Activated CD8-positive, alpha-beta memory T cell treated with anti-CD3 and anti-CD28 coated beads for 36 hours (primary cell): Measurements from ENCODE around the gene CHM. TPM values are rescaled to one million over a fixed set of nuclear protein-coding genes. Genes with fewer than 3 reads are reported as not detected.
"Not testable (repeated sequence)": the region's sequence is repeated elsewhere in the genome, so short reads cannot be mapped to it uniquely, and the experiment has no call there.

Experiments
- CTCF ChIA-PET: fragments of 350-600 bp; sonication (Branson Sonifier 250); formaldehyde crosslinking; loops from one replicate; lab custom pipeline; 2021; ENCODE audit warnings: antibody characterized with exemption; lab: Charles Lee
- POLR2A ChIA-PET: fragments of 350-600 bp; sonication (Branson Sonifier 250); formaldehyde crosslinking; loops from one replicate; lab custom pipeline; 2021; ENCODE audit warnings: antibody characterized with exemption; lab: Charles Lee
- total RNA-seq, 2 experiments: library from RNA; stranded (reverse); gene quantifications; one replicate each; pipeline ENCODE4 v1.2.3, GENCODE V29; 2021

CHM gene
- total RNA-seq, 2 experiments from 2014 or later = 12.0 to 15.2 TPM

DNA sequence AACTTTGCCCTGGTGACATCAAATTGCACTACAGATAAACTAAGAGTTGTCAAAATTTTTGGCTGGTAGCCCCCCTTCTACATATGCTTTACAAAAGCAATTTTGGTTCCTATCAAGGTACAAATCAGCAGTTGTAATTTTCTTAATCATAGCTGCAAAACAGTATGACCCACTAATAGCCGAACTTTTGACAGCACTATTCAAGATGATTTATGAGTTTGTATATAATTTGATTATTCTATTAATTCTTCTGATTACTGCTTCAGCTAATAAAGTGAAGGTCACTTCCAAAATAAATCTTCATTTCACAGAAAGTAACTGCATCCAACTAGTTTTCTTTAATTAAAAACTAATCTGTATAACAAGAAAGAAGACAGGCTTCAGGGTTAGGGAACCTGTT lies 119.6 kb downstream of the CHM start:
- CTCF ChIA-PET = no interaction called here
- POLR2A ChIA-PET = no interaction called here

DNA sequence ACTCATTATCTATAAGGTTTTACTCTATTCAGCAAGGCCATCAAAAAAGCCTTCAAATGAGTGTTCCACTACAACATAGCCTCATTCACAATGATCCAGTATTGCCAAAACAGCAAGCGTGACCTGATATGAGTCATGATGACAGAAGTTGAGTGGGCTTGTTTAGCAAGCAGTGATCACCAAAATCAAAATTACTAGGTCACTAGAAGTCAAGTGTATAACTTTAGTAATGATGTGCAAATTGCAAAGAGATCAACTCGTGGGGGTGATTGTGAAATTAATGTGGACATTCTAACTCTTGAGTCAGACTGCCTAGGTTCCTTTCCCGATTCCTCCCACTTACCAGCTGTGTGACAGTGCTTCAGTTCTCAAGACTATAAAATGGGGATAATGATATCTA lies 124.5 kb downstream of the CHM start:
- ChIA-PET CTCF (no interaction called here), POLR2A (no interaction called here)

DNA sequence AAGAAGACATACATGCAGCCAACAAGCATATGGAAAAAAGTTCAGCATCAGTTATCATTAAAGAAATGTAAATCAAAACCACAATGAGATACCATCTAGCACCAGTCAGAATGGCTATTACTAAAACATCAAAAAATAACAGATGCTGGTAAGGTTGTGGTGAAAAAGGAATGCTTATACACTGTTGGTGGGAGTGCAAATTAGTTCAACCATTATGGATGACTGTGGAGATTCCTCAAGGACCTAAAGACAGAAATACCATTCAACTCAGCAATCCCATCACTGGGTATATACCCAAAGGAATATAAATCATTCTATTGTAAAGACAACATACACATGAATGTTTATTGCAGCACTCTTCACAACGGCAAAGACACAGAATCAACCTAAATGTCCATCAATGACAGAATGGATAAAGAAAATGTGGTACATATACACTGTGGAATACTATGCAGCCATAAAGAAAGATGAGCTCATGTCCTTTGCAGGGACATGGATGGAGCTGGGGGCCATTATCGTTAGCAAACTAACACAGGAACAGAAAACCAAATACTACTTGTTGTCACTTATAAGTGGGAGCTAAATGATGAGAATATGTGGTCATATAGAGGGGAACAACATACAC lies 130.6 kb downstream of the CHM start:
- CTCF ChIA-PET, POLR2A ChIA-PET: not testable (repeated sequence)

DNA sequence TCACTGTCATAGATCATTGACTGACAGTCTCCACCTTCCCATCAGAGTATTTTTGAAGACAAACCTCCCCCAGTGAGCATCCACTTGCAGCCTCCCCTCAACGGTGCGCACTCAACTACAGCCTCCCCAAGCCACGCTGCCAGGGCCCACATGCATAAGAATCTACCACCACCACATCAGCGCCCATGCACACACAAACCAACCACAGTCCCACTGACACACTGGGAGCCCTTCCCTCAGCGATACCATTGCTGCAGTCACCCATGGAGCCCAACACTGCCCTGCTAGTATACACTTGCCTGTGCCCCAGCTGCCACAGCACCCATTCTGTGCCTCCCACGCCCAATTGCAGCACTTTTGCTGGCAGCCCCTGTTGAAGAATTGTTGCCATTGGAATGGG lies 132.9 kb downstream of the CHM start:
- CTCF ChIA-PET = no interaction called here

DNA sequence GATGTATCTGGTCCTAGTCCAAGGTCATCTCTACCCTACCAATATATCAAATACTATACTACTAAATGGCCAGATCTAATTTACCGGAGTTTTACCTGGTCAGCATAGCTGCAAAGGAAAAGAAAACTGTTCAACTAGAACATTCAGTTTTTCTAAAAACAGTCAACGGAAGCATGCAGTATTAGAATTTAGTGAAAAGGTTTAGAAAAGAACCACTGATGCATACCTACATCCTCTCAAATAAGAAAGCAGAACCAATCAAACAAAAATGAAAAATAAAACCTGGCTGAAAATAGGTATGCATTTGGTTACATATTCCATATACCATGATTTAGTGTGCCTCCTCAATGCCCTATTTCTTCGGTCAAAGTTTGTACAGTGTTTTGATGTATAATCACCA lies 140.0 kb downstream of the CHM start:
- POLR2A ChIA-PET = no interaction called here

More for the DNA sequence above, 132.9 kb downstream of the CHM start:
- POLR2A ChIA-PET = no interaction called here

DNA sequence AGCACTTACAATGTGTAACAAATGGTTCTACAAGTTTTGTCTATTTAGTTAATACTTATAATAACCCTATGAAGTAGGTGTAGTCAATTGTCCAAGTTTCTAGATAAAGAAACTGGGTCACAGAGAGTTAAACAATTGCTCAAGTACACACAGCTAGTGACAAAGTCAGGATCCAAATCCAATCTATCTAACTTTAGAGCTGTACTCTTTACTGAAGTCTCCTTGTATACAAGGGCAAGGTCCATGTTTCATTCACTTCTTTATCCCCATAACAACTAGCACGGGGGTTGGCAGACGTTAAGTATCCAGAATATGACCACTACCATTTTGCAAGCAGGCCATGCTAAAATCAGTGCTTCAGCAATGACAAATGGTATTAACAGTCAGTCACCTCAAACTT lies 141.0 kb downstream of the CHM start:
- ChIA-PET POLR2A (no interaction called here), CTCF (no interaction called here)

More for the DNA sequence above, 140.0 kb downstream of the CHM start:
- CTCF ChIA-PET = no interaction called here

DNA sequence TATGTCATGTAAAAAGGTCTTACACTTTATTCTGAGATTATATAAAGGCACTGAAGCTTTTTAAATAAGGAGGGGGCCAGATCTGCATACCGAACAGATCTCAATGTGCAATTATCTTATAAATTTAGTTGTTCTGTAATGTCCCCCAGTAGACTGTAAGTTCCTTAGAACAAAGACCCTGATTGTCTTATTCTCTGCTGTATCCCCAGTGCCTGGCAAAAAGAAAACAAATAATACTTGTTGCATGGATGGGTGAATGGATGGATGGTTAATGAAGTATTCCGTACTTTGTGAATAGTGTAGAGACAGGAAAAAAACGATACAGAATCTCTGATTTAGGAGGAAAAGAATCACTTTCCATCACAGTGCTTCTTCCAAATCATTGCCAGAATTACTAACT lies 141.5 kb downstream of the CHM start:
- ChIA-PET POLR2A (no interaction called here), CTCF (no interaction called here)

DNA sequence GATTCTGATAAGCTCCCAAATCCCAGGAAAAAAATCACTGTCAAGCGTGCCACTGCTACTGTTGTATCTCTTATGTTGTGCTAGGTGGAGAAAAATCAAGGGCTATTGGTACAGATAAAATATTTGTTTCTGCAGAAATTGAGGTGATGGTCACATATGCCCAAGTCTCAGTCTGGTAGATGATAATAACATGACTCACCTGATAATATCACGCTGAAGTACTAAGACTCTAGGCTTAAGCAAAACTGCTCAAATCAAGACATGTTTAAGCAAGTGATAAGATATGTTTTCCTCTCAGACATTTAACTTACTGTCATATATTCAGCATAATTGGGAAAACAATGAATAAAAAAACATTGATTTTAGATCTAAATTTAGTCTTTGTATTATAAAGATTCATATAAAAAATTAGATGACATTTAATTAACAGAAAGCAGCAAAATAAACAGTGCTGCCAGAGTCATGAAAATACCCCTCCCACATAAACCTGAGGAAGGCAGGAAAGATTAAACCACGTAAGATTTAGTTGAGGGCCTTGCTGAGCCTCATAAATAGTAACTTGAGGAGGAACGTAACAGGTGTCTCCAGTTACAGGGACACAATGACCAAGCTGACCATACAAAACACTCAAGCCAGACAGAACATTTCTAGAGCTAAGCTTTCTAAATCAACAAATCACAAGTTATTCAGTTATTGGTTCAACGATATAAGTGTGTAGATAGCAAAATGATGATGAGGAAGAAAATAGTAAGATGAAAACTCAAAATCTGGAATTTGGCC lies 143.5 kb downstream of the CHM start:
- ChIA-PET CTCF (no interaction called here), POLR2A (no interaction called here)

DNA sequence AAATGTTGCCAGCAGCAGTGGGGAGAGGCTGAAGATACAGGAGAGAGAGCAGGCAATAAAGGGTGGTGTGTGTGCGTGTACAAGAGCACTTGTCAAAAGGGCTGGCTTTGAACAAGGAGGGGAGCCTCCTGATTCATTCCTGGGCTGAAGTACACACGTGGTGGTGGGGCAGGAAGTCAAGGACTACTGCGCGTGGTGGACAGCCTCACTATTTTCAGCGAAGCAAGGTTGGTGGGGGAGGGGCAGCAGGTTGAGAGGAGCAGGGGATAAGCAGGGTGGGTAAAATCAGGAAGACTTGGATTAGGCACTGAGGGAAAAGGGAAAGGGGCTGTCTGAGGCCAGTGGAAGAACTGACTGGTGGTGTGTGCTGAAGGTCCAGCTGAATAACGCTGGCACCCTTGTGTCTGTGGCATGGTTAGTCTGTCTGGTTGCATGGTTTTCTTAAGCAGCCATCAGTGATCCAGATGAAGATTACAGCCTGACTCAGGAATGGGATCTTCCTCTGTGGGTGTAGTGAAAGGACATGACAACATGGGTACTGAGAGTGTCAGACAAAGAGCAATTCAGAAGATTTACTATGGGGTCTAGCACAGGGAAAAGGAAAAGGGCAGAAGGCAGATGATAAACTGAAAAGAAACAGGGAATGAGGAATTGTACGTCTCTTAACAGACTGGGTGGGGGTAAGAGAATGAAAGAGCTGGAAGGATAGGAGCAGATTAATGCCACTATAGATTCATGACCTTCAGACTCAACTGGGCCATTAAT lies 149.8 kb downstream of the CHM start:
- ChIA-PET POLR2A (no interaction called here), CTCF (no interaction called here)

DNA sequence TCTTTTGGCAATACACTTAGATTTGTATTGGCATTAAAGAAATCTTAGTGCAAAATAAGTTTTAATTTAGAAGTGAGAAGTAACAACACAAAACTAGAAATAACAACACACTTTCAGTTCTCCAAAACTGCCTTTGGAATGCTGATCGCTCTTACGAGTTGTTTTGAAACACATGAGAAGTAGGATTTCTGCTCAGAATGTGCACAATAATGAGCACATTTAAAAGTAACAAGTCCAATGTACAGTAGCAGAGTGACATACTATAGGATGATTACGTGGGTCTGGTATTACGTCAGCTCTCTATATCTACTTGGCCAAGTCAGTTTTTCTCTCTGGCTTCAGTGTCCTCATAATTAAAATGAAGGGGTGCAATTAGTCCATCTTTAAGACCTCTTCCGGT lies 164.8 kb downstream of the CHM start:
- POLR2A ChIA-PET = no interaction called here

DNA sequence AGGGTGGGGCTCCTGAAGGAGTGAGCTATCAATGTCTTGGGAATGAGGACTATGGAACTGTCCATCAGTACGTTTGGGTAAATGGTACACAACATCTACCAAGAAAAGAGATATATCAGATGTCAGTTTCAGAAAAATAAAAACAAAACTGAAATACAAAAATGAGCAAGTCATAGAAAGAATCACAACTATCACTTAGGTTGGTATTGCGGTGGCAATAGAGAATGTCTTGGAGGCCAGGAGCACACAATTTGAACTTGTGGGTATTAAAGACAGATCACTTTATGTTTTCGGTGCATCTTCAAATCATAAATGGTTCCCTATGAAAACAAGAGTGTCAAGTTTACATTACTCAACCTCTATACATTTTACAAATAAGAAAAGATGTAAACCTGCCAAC lies 176.8 kb downstream of the CHM start:
- CTCF ChIA-PET = no interaction called here
- POLR2A ChIA-PET = no interaction called here

More for the DNA sequence above, 164.8 kb downstream of the CHM start:
- CTCF ChIA-PET = no interaction called here

DNA sequence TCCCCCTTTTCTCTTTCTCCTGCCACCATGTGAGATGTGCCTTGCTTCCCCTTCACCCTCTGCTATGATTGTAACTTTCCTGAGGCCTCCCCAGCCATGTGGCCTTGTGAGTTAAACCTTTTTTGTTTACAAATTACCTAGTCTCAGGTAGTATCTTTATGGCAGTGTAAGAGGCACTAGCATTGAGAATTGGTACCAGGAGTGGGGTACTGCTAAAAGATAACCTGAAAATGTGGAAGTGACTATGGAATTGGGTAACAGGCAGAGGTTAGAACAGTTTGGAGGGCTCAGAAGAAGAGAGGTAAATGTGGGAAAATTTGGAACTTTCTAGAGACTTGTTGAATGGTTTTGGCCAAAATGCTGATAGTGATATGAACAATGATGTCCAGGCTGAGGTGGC lies 182.0 kb downstream of the CHM start:
- POLR2A ChIA-PET = no interaction called here

DNA sequence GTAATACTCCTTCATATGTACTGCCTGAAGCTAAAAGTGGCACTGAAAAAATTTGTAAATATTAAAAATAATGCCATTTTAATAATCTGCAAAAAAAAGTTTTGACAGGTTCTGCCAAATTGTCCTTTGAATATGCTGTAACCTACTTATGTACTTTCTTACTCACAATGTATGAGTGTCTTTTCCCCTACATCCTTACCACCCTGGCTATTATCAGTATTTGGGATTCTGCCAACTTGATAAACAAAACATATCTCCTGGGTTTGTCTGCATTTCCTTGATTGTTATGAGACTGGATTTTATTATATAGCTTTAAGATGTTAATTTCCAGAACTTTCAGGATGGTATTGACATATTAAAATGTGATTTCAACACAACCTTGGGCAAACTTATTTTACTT lies 187.9 kb downstream of the CHM start:
- CTCF ChIA-PET = interaction anchor here (0.7 kb wide), 1 partner anchor 108 kb away, joined by 4 read pairs; no protein-coding TSS in a partner anchor

More for the DNA sequence above, 182.0 kb downstream of the CHM start:
- CTCF ChIA-PET = no interaction called here

DNA sequence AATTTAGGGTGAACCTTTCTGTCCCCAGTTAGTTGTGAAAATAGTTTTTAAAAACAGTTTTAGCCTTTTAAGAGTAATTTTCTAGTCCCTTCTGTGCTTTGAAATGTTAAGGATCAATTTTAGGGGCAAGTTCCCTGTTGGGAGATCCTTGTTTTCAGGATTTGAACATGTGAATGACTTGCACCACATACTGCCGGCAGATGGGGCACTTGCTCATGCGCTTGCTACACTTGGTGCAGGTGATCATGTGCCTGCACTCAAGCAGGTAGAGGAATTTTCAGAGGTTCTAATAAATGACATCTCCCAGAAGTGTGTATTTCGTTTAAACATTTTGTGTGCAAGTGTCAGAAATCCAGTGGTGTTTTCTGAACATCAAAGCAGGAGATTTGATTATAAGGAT lies 195.9 kb downstream of the CHM start:
- ChIA-PET POLR2A (no interaction called here), CTCF (no interaction called here)

More for the DNA sequence above, 187.9 kb downstream of the CHM start:
- POLR2A ChIA-PET = no interaction called here

DNA sequence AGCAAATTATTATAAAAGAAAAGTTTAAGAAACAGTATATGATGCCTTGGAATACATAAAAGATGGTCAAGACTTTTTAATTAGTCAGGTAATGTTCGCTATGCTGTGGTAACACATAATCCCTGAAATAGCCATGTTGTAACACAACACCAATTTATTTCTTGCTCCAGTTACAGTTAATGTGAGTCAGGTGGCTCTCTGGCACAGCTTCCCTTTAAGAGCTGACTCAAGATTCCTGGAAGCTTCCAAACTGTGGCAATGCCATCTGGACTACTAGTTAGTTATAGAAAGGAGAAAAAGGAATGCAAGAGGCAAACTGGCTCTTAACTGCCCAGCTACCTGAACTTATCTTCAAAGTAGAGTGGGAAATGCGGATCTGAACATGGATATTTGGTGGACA lies 210.5 kb downstream of the CHM start:
- CTCF ChIA-PET = no interaction called here
- POLR2A ChIA-PET = no interaction called here

DNA sequence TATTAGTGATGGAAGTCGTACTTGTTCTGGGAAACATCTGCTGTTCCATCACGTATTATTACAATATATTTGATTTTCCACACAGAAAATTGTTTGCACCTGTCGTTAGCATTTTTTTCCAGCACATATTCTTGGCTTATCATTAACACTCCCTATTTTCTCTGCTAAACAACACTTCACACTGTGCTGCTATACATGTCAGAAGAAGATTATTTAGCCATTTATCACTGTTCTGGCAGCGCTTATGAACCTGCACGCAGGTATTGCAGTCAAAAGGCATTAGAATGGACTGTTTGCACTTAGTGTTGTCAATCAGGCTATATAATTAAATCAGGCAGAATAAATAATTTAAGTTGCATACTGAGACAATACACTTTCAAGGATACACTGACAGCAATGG lies 218.6 kb downstream of the CHM start:
- CTCF ChIA-PET = no interaction called here

DNA sequence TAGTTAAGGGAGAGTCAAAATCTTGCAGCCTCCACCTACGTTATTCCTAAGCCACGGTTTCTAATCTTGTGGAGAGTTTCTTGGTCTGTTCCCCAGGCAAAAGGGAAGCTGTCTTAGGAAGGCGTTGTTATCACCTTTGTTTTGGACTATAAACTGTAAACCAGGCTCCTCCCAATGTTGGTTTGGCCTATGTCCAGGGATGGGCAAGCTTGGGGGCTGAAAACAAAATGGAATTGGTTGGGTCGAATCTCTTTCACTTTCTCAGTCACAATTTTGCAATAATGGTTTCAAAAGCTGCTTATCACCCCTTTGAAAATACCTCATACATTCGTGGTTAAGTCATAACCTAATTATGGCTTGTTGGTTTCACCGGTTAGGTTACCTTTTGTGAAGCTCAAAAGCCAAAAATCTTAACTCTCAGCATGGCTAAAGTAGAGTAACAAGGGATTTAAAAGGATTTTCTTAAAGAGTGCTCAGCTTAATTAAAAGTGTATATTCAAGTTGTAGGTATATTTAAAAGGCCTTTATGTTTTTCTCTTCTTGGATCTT lies 232.1 kb downstream of the CHM start:
- POLR2A ChIA-PET = no interaction called here
- CTCF ChIA-PET = no interaction called here

More for the DNA sequence above, 218.6 kb downstream of the CHM start:
- POLR2A ChIA-PET = no interaction called here
